CD8-positive, alpha-beta memory T cell (primary cell): ENCODE results near the gene MINK1. TPM values are rescaled to one million over a fixed set of nuclear protein-coding genes. Genes with fewer than 3 reads are reported as not detected.
A peak's percentile ranks its signal among the peaks of the same experiment; 100 is the strongest.

Experiments
- CTCF ChIA-PET: fragments of 350-600 bp; sonication (Branson Sonifier 250); formaldehyde crosslinking; loops from one replicate; lab custom pipeline; 2021; ENCODE audit warnings: antibody characterized with exemption; lab: Charles Lee
- POLR2A ChIA-PET: fragments of 350-600 bp; sonication (Branson Sonifier 250); formaldehyde crosslinking; loops from one replicate; lab custom pipeline; 2021; ENCODE audit warnings: antibody characterized with exemption; lab: Charles Lee
- DNase-seq, 5 donors: peaks; one replicate each; pipeline versions ENCODE4 v3.0.0 to v3.0.0-alpha.2; 2020 to 2022; ENCODE audit warnings: mixed read lengths in 1 of 5
- H3K27ac ChIP-seq: one replicate; pipeline ENCODE4 v1.7.0; 2013; ENCODE audit warnings: low read depth, mild to moderate bottlenecking, low read length, moderate library complexity
- H3K27me3 ChIP-seq: 2 replicates; pipeline ENCODE4 v1.7.0; 2013; ENCODE audit warnings: low read length, mild to moderate bottlenecking; ENCODE audit not compliant: insufficient read depth, poor library complexity, severe bottlenecking
- H3K36me3 ChIP-seq: 2 replicates; pipeline ENCODE4 v1.7.0; 2013; ENCODE audit warnings: mild to moderate bottlenecking, low read length, moderate library complexity; ENCODE audit not compliant: insufficient read depth
- H3K4me1 ChIP-seq: 2 replicates; pipeline ENCODE4 v1.7.0; 2013; ENCODE audit warnings: mild to moderate bottlenecking, low read length, moderate library complexity; ENCODE audit not compliant: insufficient read depth
- H3K4me3 ChIP-seq: 2 replicates; pipeline ENCODE4 v1.7.0; 2013; ENCODE audit warnings: mild to moderate bottlenecking, low read length
- H3K9me3 ChIP-seq: 2 replicates; pipeline ENCODE4 v1.7.0; 2013; ENCODE audit warnings: mild to moderate bottlenecking, low read length
- H3K27ac Mint-ChIP-seq, 8 donors: one replicate each; pipeline ENCODE4 v1.8.0; 2020 to 2021; ENCODE audit warnings: mixed read lengths in 8 of 8, mild to moderate bottlenecking in 6 of 8, inconsistent platforms in 3 of 8, moderate library complexity in 3 of 8
- H3K27me3 Mint-ChIP-seq, 2 donors: one replicate each; pipeline ENCODE4 v1.8.0; 2020 to 2021; ENCODE audit warnings: mixed read lengths in 2 of 2, mild to moderate bottlenecking in 1 of 2, moderate library complexity in 1 of 2
- H3K36me3 Mint-ChIP-seq, 3 donors: one replicate each; pipeline ENCODE4 v1.8.0; 2020 to 2021; ENCODE audit warnings: mixed read lengths in 3 of 3, inconsistent platforms in 1 of 3, mild to moderate bottlenecking in 1 of 3
- H3K4me1 Mint-ChIP-seq, 3 donors: one replicate each; pipeline ENCODE4 v1.8.0; 2020 to 2021; ENCODE audit warnings: mixed read lengths in 3 of 3, inconsistent platforms in 1 of 3, mild to moderate bottlenecking in 1 of 3
- H3K4me3 Mint-ChIP-seq, 7 donors: one replicate each; pipeline ENCODE4 v1.8.0; 2020 to 2021; ENCODE audit warnings: mixed read lengths in 7 of 7, mild to moderate bottlenecking in 6 of 7, moderate library complexity in 4 of 7, inconsistent platforms in 2 of 7
- H3K9me3 Mint-ChIP-seq, 5 donors: one replicate each; pipeline ENCODE4 v1.8.0; 2020 to 2022; ENCODE audit warnings: mixed read lengths in 5 of 5, mild to moderate bottlenecking in 3 of 5, moderate library complexity in 2 of 5, inconsistent platforms in 1 of 5
- polyA plus RNA-seq: library from polyadenylated mRNA; unstranded; fragments of 300-500 nt; fragmentation: Illumina TruSeq; gene quantifications from one replicate; pipeline ENCODE4 v1.2.3, GENCODE V29; 2021
- total RNA-seq, 2 experiments: library from RNA; stranded (reverse); gene quantifications; one replicate each; pipeline ENCODE4 v1.2.3, GENCODE V29; 2021

MINK1 gene
- total and polyA plus RNA-seq, 3 experiments from 2014 or later = 30.5 to 58.6 (median 58.6) TPM

- peaks cover 0 to 2% (median 0%) of the 10 kb centered on the region in 5 donors for H3K9me3 Mint-ChIP-seq
- H3K4me3 Mint-ChIP-seq = peak overlapping the region in 6 of 7 donors; percentile 2 to 57 (median 18)
- CTCF ChIA-PET = no interaction called here
- POLR2A ChIA-PET = interaction anchor here (0.5 kb wide), 1 partner anchor 56 kb away, joined by 6 read pairs; no protein-coding TSS in a partner anchor
- no peak for DNase-seq
- H3K4me1 Mint-ChIP-seq = peaks cover 65 to 89% (median 86%) of the 10 kb centered on the region in 3 donors
- no peak overlapping the region for H3K27ac ChIP-seq
- H3K27me3 ChIP-seq = no peaks in the 10 kb centered on the region
- H3K9me3 ChIP-seq = no peaks in the 10 kb centered on the region
- H3K4me3 ChIP-seq = no peak overlapping the region
- no peaks in the 10 kb centered on the region for H3K36me3 ChIP-seq
- peaks cover 20% of the 10 kb centered on the region for H3K4me1 ChIP-seq
- H3K27ac Mint-ChIP-seq = peak overlapping the region in 4 of 8 donors; percentile 1 to 82 (median 56)
- peaks cover 0 to 48% (median 4%) of the 10 kb centered on the region in 3 donors for H3K36me3 Mint-ChIP-seq
- no peaks in the 10 kb centered on the region for H3K27me3 Mint-ChIP-seq
Observed at GRCh38 chr17:4839965-4840892, 7.1 kb downstream of the MINK1 start.

DNA sequence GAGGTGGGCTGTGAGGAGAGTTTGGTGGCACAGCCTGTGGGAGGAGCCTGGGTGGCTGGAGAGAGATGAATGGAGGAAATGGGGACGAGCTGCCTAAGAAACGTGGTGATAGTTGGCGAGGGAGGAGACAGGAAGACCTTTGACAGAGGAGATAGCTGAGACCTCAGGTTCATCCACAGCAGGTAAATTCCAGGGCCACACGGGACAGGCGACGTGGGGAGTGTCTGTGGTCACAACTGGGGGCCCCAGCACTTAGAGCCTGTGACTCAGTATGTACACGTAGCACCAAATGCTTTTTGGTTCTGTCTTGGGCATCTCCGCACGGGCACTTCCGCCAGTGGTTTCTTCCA lies 7.7 kb downstream of the MINK1 start:
- Mint-ChIP-seq H3K27me3 (no peaks in the 10 kb centered on the region), H3K9me3 (peaks cover 0 to 2% (median 0%) of the 10 kb centered on the region in 5 donors), H3K36me3 (peaks cover 0 to 51% (median 5%) of the 10 kb centered on the region in 3 donors), H3K4me1 (peaks cover 61 to 88% (median 83%) of the 10 kb centered on the region in 3 donors), H3K4me3 (peak overlapping the region in 4 of 7 donors; percentile 16 to 57 (median 22)), H3K27ac (peak overlapping the region in 3 of 8 donors; percentile 1 to 82 (median 55))
- peaks cover 14% of the 10 kb centered on the region for H3K4me1 ChIP-seq
- POLR2A ChIA-PET = no interaction called here
- H3K27ac ChIP-seq = no peak overlapping the region
- H3K27me3 ChIP-seq = no peaks in the 10 kb centered on the region
- H3K9me3 ChIP-seq = no peaks in the 10 kb centered on the region
- CTCF ChIA-PET = no interaction called here
- no peak overlapping the region for H3K4me3 ChIP-seq
- no peak for DNase-seq
- no peaks in the 10 kb centered on the region for H3K36me3 ChIP-seq

DNA sequence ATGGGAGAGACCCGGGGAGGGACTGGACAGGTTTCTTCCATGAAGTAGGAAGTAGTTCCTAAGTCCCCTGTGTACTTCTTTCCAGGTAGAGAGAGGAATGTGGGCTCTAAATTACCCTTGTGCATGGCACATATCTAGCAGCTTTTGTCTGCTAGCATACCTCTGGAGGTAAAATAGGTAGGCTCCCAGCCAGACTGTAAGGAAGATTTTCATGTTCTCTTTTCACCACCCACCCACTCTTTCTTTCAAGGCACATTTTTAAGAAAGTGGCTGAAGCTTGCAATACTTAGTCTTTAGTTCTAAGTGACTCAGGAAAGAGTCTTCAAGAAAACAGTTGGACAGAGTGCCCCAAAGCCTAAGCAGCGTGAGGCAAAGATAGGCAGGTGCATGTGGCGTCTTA lies 9.2 kb downstream of the MINK1 start:
- Histone ChIP-seq H3K27me3 (no peaks in the 10 kb centered on the region), H3K4me3 (no peak overlapping the region), H3K4me1 (peaks cover 7% of the 10 kb centered on the region), H3K27ac (no peak overlapping the region), H3K9me3 (no peaks in the 10 kb centered on the region), H3K36me3 (peaks cover 4% of the 10 kb centered on the region)
- Mint-ChIP-seq H3K27ac (no peak overlapping the region), H3K4me3 (no peak overlapping the region), H3K36me3 (peaks cover 0 to 61% (median 5%) of the 10 kb centered on the region in 3 donors), H3K27me3 (no peaks in the 10 kb centered on the region), H3K4me1 (peaks cover 51 to 87% (median 83%) of the 10 kb centered on the region in 3 donors), H3K9me3 (peaks cover 0 to 2% (median 0%) of the 10 kb centered on the region in 5 donors)
- ChIA-PET CTCF (no interaction called here), POLR2A (no interaction called here)
- no peak for DNase-seq

DNA sequence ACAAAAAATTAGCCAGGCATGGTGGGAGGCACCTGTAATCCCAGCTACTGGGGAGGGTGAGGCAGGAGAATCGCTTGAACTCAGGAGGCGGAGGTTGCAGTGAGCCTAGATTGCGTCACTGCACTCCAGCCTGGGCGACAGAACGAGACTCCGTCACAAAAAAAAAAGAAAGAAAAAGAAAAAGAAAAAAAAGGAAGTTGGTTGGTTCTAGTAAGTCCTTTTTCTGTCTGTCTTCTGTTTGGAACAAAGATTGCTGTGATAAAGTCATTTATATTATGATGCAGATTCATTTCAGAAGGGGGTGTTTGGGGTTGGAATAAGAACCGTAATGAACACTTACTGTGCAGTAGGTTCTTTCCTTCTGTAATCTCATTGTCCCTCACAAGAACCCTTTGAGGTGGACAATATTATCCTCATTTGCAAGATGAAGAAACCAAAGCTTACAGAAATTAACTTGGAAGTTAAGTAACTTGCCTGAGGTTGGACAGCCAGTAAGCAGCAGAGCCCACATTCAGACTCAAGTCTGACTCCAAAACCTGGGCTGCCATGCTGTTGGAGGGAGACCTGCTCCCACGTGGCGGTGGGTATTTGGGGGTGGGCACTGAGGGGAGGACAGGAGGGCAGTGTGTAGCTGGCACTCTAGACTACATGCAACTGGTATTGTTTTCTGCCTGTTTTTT lies 10.3 kb downstream of the MINK1 start:
- H3K4me1 ChIP-seq = peaks cover 7% of the 10 kb centered on the region

DNA sequence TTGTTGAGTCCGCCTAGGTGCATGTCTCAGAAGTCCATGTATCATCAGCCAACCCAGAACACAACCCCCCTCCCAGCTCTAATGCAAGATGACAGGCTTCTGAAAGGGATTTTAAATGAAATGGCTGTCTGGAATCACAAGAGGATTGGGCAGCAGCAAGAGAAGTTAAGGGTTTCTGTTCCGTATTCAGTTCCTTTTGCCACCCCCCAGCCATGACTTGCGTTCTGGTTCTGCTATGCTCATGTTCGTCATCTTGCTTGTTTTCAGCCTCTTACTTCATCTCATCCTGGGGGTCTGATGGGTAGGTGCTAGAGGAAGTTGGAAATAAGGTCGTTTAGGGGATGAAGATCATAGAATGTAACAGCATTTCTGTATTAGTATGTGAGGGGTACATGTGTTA lies 12.0 kb downstream of the MINK1 start:
- no peaks in the 10 kb centered on the region for H3K9me3 Mint-ChIP-seq
- H3K27ac ChIP-seq = no peak overlapping the region
- peaks cover 0 to 55% (median 5%) of the 10 kb centered on the region in 3 donors for H3K36me3 Mint-ChIP-seq
- H3K4me1 ChIP-seq = peaks cover 4% of the 10 kb centered on the region
- no peaks in the 10 kb centered on the region for H3K27me3 ChIP-seq
- DNase-seq = no peak
- peaks cover 4% of the 10 kb centered on the region for H3K36me3 ChIP-seq
- H3K4me3 Mint-ChIP-seq = peak overlapping the region in 1 of 7 donors; percentile 19
- H3K27ac Mint-ChIP-seq = peak overlapping the region in 3 of 8 donors; percentile 52 to 77 (median 52)
- no peak overlapping the region for H3K4me3 ChIP-seq
- H3K4me1 Mint-ChIP-seq = peaks cover 41 to 85% (median 79%) of the 10 kb centered on the region in 3 donors
- H3K27me3 Mint-ChIP-seq = no peaks in the 10 kb centered on the region
- CTCF ChIA-PET = no interaction called here
- no peaks in the 10 kb centered on the region for H3K9me3 ChIP-seq
- POLR2A ChIA-PET = no interaction called here

More for the DNA sequence above, 10.3 kb downstream of the MINK1 start:
- Histone ChIP-seq H3K36me3 (peaks cover 4% of the 10 kb centered on the region), H3K9me3 (no peaks in the 10 kb centered on the region), H3K4me3 (no peak overlapping the region), H3K27me3 (no peaks in the 10 kb centered on the region), H3K27ac (no peak overlapping the region)
- DNase-seq = no peak
- CTCF ChIA-PET = no interaction called here
- peaks cover 45 to 84% (median 79%) of the 10 kb centered on the region in 3 donors for H3K4me1 Mint-ChIP-seq
- no peak overlapping the region for H3K4me3 Mint-ChIP-seq
- peak overlapping the region in 1 of 8 donors; percentile 47 for H3K27ac Mint-ChIP-seq
- no peaks in the 10 kb centered on the region for H3K9me3 Mint-ChIP-seq
- H3K36me3 Mint-ChIP-seq = peaks cover 0 to 54% (median 5%) of the 10 kb centered on the region in 3 donors
- POLR2A ChIA-PET = no interaction called here
- H3K27me3 Mint-ChIP-seq = no peaks in the 10 kb centered on the region

GRCh38 chr17:4846635-4847390 lies 13.7 kb downstream of the MINK1 start:
- H3K27me3 ChIP-seq = no peaks in the 10 kb centered on the region
- no peaks in the 10 kb centered on the region for H3K9me3 ChIP-seq
- no peak overlapping the region for H3K27ac Mint-ChIP-seq
- H3K27ac ChIP-seq = no peak overlapping the region
- no peaks in the 10 kb centered on the region for H3K4me1 ChIP-seq
- H3K4me3 ChIP-seq = no peak overlapping the region
- no peak for DNase-seq
- ChIA-PET POLR2A (no interaction called here), CTCF (no interaction called here)
- H3K4me1 Mint-ChIP-seq = peaks cover 41 to 83% (median 79%) of the 10 kb centered on the region in 3 donors
- no peaks in the 10 kb centered on the region for H3K9me3 Mint-ChIP-seq
- H3K4me3 Mint-ChIP-seq = no peak overlapping the region
- peaks cover 0 to 51% (median 11%) of the 10 kb centered on the region in 3 donors for H3K36me3 Mint-ChIP-seq
- H3K27me3 Mint-ChIP-seq = peaks cover 0 to 2% of the 10 kb centered on the region in 2 donors
- peaks cover 6% of the 10 kb centered on the region for H3K36me3 ChIP-seq

- H3K27ac Mint-ChIP-seq = peak overlapping the region in 1 of 8 donors; percentile 27
- H3K4me3 ChIP-seq = no peak overlapping the region
- POLR2A ChIA-PET = no interaction called here
Observed at GRCh38 chr17:4849011-4849536, 15.9 kb downstream of the MINK1 start.

More at GRCh38 chr17:4849011-4849536, 15.9 kb downstream of the MINK1 start:
- Histone ChIP-seq H3K27ac (no peak overlapping the region), H3K4me1 (peaks cover 6% of the 10 kb centered on the region), H3K9me3 (no peaks in the 10 kb centered on the region), H3K36me3 (peaks cover 6% of the 10 kb centered on the region), H3K27me3 (no peaks in the 10 kb centered on the region)
- CTCF ChIA-PET = no interaction called here
- DNase-seq = no peak
- H3K4me3 Mint-ChIP-seq = no peak overlapping the region
- H3K27me3 Mint-ChIP-seq = peaks cover 0 to 6% of the 10 kb centered on the region in 2 donors
- peaks cover 44 to 82% (median 78%) of the 10 kb centered on the region in 3 donors for H3K4me1 Mint-ChIP-seq
- H3K36me3 Mint-ChIP-seq = peaks cover 0 to 47% (median 15%) of the 10 kb centered on the region in 3 donors
- H3K9me3 Mint-ChIP-seq = peaks cover 0 to 9% (median 5%) of the 10 kb centered on the region in 5 donors
